ENCODE measurements around the gene NPTX1. TPM values are rescaled to one million over a fixed set of nuclear protein-coding genes. Genes with fewer than 3 reads are reported as not detected.

NPTX1 gene
- total RNA-seq, 4 donors from 2014 or later, result 1.1 to 2.6 (median 2.3) TPM

- no peak overlapping the region for H3K4me3 ChIP-seq (ENCODE audit: low read depth, poor library complexity, severe bottlenecking)
- no peak for TF ChIP-seq POLR2A (IDR thresholded peaks at IDR 0.05)
- no peak for TF ChIP-seq CTCF (IDR thresholded peaks at IDR 0.05)
- WGBS, 2 donors, result 55 to 65% methylated on average over 24 of the region's 24 CpGs
- DNase-seq (ENCODE audit: low spot score in 2 of 2), result no peak
- intact Hi-C loops (cut with DNase I; ENCODE audit: low total_unique reads), result no loop called here
These were observed 25.6 kb upstream of the NPTX1 start for GRCh38 chr17:80501741-80502577.

GRCh38 chr17:80499961-80500665, 23.7 kb upstream of the NPTX1 start:
- intact Hi-C loops (cut with DNase I; ENCODE audit: low total_unique reads), result no loop called here
- no peak for DNase-seq (ENCODE audit: low spot score in 2 of 2)
- WGBS, 2 donors, result 68 to 74% methylated on average over 16 to 19 of the region's 22 CpGs
- H3K4me3 ChIP-seq (ENCODE audit: low read depth, poor library complexity, severe bottlenecking), result no peak overlapping the region
- TF ChIP-seq CTCF (IDR thresholded peaks at IDR 0.05) (no peak), POLR2A (IDR thresholded peaks at IDR 0.05) (no peak)

- WGBS, 2 donors, result 79 to 87% methylated on average over 9 of the region's 9 CpGs
- intact Hi-C loops (cut with DNase I; ENCODE audit: low total_unique reads), result no loop called here
- no peak overlapping the region for H3K4me3 ChIP-seq (ENCODE audit: low read depth, poor library complexity, severe bottlenecking)
- DNase-seq (ENCODE audit: low spot score in 2 of 2), result no peak
- TF ChIP-seq POLR2A (IDR thresholded peaks at IDR 0.05) (no peak), CTCF (IDR thresholded peaks at IDR 0.05) (no peak)
These were observed 23.2 kb upstream of the NPTX1 start for GRCh38 chr17:80499560-80499959.

GRCh38 chr17:80498920-80499410, 22.6 kb upstream of the NPTX1 start:
- 70 to 74% methylated on average over 8 to 10 of the region's 11 CpGs for WGBS, 2 donors
- TF ChIP-seq POLR2A (IDR thresholded peaks at IDR 0.05) (no peak), CTCF (IDR thresholded peaks at IDR 0.05) (no peak)
- H3K4me3 ChIP-seq (ENCODE audit: low read depth, poor library complexity, severe bottlenecking), result no peak overlapping the region
- DNase-seq (ENCODE audit: low spot score in 2 of 2), result no peak
- intact Hi-C loops (cut with DNase I; ENCODE audit: low total_unique reads), result no loop called here

GRCh38 chr17:80498242-80498919, 22.0 kb upstream of the NPTX1 start:
- intact Hi-C loops (cut with DNase I; ENCODE audit: low total_unique reads), result no loop called here
- 60 to 63% methylated on average over 25 to 28 of the region's 30 CpGs for WGBS, 2 donors
- no peak overlapping the region for H3K4me3 ChIP-seq (ENCODE audit: low read depth, poor library complexity, severe bottlenecking)
- DNase-seq (ENCODE audit: low spot score in 2 of 2), result no peak
- TF ChIP-seq POLR2A (IDR thresholded peaks at IDR 0.05), result no peak
- no peak for TF ChIP-seq CTCF (IDR thresholded peaks at IDR 0.05)

Measured in lower leg skin (tissue), 4 donors.